Heart right ventricle (tissue), 16 donors: ENCODE results near the gene RDH14. TPM values are rescaled to one million over a fixed set of nuclear protein-coding genes. Genes with fewer than 3 reads are reported as not detected.

Experiments
- ATAC-seq, 8 donors: fragments of 200-7000 bp; cut with Tn5 transposase; one replicate each; pipeline ENCODE4 v1.9.1; 2020; ENCODE audit warnings: mild to moderate bottlenecking in 8 of 8, moderate library complexity in 8 of 8, moderate number of reproducible peaks in 1 of 8
- DNase-seq, 2 donors: peaks; one replicate each; pipeline ENCODE4 v3.0.0-alpha.2; 2020
- H3K27ac ChIP-seq, 10 donors: fragments of 200-600 bp; sonication (generic) in 2 of 10; one replicate each; pipeline versions ENCODE4 v1.5.0 to v1.8.0; 2020 to 2022; ENCODE audit warnings: mild to moderate bottlenecking in 3 of 10
- H3K27me3 ChIP-seq, 7 donors: fragments of 200-600 bp; one replicate each; pipeline ENCODE4 v1.8.0; 2021 to 2022; ENCODE audit warnings: mild to moderate bottlenecking in 2 of 7
- H3K36me3 ChIP-seq, 9 donors: fragments of 200-600 bp; sonication (generic) in 1 of 9; one replicate each; pipeline versions ENCODE4 v1.5.0 to v1.8.0; 2020 to 2022; ENCODE audit warnings: mild to moderate bottlenecking in 2 of 9
- H3K4me1 ChIP-seq, 9 donors: fragments of 200-600 bp; sonication (generic) in 1 of 9; one replicate each; pipeline versions ENCODE4 v1.5.0 to v1.8.0; 2020 to 2022; ENCODE audit warnings: mild to moderate bottlenecking in 4 of 9
- H3K4me3 ChIP-seq, 10 donors: fragments of 200-600 bp; sonication (generic) in 2 of 10; one replicate each; pipeline versions ENCODE4 v1.5.0 to v1.8.0; 2020 to 2022; ENCODE audit warnings: mild to moderate bottlenecking in 7 of 10, moderate library complexity in 2 of 10
- H3K9me3 ChIP-seq, 11 donors: fragments of 200-600 bp in 10 of 11; sonication (generic) in 2 of 11; one replicate each; pipeline versions ENCODE4 v1.5.0 to v1.8.0; 2013 to 2022; ENCODE audit warnings: mild to moderate bottlenecking in 2 of 11, control low read depth in 1 of 11, moderate library complexity in 1 of 11
- WGBS, 2 donors: extraction: QIAGEN DNeasy Blood & Tissue Kit; methylation state at CpG; one replicate each; pipeline ENCODE4 v1.1.7; 2013; ENCODE audit warnings: inconsistent platforms in 1 of 2; 5-methylcytosine and 5-hydroxymethylcytosine counted together
- intact Hi-C, 10 donors: fragments of 100-400 bp; cut with DNase I; formaldehyde crosslinking; loops; one replicate each; pipeline versions ENCODE4 v1.11.1 to v1.14.2; 2022
- polyA plus RNA-seq, 2 donors: library from polyadenylated mRNA; stranded (reverse); fragments of 200-250 nt; gene quantifications; one replicate each; pipeline ENCODE4 v1.2.3, GENCODE V29; 2013
- total RNA-seq, 10 donors: library from RNA; stranded (reverse); fragmentation: NEBNext Ultra II Directional in 3 of 10; extraction: Animal tissue kit (Norgen Biotek cat#: 25700) in 3 of 10; gene quantifications; one replicate each; pipeline versions ENCODE4 v1.2.1 to v1.2.4, GENCODE V29; 2021 to 2023
- TF ChIP-seq, protein P1 (sequence below), 9 donors: fragments of 200-600 bp; sonication (generic) in 2 of 9; IDR thresholded peaks; one replicate each; pipeline versions ENCODE4 v1.5.0 to v1.8.0; 2021 to 2022; ENCODE audit warnings: antibody characterized with exemption in 9 of 9, mild to moderate bottlenecking in 5 of 9, moderate library complexity in 1 of 9
- donor health status: Arrhythmogenic right ventricular cardiomyopathy.
- donor health status: ischemic (EF 13 %, LVEDD 7.1; RV severe dilation, severe dysfunction).
- donor health status: healthy with polysubstance abuse.
- donor health status: DM: no; HTN: yes; CAD: no.
- donor health status: DM: no; HTN: no; CAD: no.
- donor health status: ischemic (EF 25% LVEDD 6.9; RV normal size, moderate dysfunction).
- donor health status: ischemic (EF 25% LVEDD 5.7; RV mildly dilated, moderate dysfunction).
- donor health status: healthy.
- donor health status: DM: yes; HTN: yes; CAD: no.
- donor health status: Ischemic cardiomyopathy.
- donor health status: ischemic (EF 35%, LVEDD 5.7; RV mildly dilated, moderate dysfunction).
- donor health status: nonischemic (EF 11% LVEDD 7.7; RV severe dilation, severe dysfunction).
- donor health status: DM: yes; HTN: yes; CAD: no.
- donor health status: PGD.
- donor health status: ischemic (EF 29% LVEDD 5.4; RV normal size, mild dysfunction).
- donor health status: nonischemic (EF 23%, LVEDD 6.1; RV moderate dilation, normal function).

The RDH14 gene
- total and polyA plus RNA-seq, 12 donors: 25.8 to 54.8 (median 45.4) TPM

DNA sequence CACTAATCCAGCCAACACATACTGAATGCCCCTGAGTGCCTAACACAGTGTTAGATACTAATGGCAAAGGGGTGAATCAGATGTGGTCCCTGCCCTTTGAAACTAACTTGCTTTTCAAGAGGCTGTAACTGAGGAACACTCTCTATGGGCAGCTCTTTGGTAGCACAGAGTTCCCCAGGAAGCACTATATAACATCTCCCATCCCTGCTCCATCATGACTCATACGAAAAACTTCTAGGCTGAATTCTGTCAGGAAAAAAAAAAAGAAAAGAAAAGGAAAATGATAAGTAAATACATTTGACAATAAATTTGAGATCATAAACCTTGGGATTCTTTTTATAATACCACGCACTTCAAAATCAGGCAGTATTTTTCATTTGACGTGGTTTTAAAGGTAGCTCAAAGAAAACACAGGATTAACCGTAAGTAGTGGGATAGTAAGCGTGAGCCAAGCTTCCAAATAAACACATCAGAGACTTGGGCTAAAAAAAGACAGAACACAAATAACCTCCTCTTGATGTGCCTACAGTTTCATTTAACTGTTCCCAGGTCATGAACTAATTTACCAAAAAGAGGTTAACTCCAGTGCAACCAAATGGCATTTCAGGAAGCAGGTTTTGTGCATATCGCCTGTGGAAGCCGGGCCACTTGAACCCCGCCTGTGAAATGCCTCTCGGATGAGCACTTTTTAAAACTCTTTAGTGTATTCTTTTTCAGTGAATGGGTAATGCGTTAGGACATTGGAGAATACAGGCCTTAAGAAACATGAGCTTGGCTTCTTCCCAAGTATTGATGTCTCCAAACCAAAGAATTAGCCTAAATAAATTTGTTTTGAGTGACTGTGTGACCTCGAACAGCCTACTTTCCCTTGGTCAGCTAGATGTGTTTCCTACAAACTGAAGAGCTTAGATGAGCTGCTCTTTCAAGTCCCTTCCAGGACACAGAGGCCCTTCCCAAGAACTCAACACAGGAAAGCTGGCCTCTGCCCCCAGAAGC, 42.0 kb downstream of the RDH14 start:
- no peaks in the 10 kb centered on the region for H3K9me3 ChIP-seq
- H3K27ac ChIP-seq: peak overlapping the region in 6 of 10 donors; percentile 6 to 51 (median 22)
- TF ChIP-seq, protein P1, sequence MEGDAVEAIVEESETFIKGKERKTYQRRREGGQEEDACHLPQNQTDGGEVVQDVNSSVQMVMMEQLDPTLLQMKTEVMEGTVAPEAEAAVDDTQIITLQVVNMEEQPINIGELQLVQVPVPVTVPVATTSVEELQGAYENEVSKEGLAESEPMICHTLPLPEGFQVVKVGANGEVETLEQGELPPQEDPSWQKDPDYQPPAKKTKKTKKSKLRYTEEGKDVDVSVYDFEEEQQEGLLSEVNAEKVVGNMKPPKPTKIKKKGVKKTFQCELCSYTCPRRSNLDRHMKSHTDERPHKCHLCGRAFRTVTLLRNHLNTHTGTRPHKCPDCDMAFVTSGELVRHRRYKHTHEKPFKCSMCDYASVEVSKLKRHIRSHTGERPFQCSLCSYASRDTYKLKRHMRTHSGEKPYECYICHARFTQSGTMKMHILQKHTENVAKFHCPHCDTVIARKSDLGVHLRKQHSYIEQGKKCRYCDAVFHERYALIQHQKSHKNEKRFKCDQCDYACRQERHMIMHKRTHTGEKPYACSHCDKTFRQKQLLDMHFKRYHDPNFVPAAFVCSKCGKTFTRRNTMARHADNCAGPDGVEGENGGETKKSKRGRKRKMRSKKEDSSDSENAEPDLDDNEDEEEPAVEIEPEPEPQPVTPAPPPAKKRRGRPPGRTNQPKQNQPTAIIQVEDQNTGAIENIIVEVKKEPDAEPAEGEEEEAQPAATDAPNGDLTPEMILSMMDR (IDR thresholded peaks at IDR 0.05): no peak
- intact Hi-C loops: loop anchor here in 6 of 10 donors (2.0 to 10.0 kb wide), 7 partner anchors 81 to 1344 kb away; no protein-coding TSS in a partner anchor
- no peak for DNase-seq
- no peaks in the 10 kb centered on the region for H3K36me3 ChIP-seq
- no peaks in the 10 kb centered on the region for H3K27me3 ChIP-seq
- ATAC-seq: peak in 2 of 8 donors; percentile 33 to 53
- H3K4me1 ChIP-seq: peaks cover 8 to 44% (median 25%) of the 10 kb centered on the region in 9 donors
- H3K4me3 ChIP-seq: no peak overlapping the region
- WGBS, 2 donors: 46 to 53% methylated on average over 11 of the region's 11 CpGs

DNA sequence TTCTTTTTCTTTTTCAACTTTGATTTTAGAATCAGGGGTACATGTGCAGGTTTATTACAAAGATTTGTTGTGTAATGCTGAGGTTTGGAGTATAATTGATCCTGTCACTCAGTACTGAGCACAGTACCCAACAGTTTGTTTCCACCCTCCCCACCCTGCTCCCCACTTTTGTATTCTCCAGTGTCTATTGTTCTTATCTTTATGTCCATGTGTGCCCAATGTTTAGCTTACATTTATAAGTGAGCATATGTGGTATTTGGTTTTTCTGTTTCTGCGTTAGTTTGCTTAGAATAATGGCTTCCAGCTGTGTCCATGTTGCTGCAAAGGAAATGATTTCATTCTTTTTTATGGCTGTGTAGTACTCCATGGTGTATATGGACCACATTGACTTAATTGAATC, 43.1 kb downstream of the RDH14 start:
- Histone ChIP-seq H3K4me1 (peaks cover 8 to 44% (median 25%) of the 10 kb centered on the region in 9 donors), H3K36me3 (no peaks in the 10 kb centered on the region), H3K9me3 (no peaks in the 10 kb centered on the region), H3K4me3 (no peak overlapping the region), H3K27ac (no peak overlapping the region), H3K27me3 (no peaks in the 10 kb centered on the region)
- TF ChIP-seq, protein P1 (IDR thresholded peaks at IDR 0.05): no peak
- WGBS, 2 donors: 85 to 88% methylated on average over 1 of the region's 1 CpG
- DNase-seq (no peak), ATAC-seq (no peak)
- intact Hi-C loops: loop anchor here in 5 of 10 donors (5.0 to 10.0 kb wide), 5 partner anchors 80 to 1345 kb away; no protein-coding TSS in a partner anchor

DNA sequence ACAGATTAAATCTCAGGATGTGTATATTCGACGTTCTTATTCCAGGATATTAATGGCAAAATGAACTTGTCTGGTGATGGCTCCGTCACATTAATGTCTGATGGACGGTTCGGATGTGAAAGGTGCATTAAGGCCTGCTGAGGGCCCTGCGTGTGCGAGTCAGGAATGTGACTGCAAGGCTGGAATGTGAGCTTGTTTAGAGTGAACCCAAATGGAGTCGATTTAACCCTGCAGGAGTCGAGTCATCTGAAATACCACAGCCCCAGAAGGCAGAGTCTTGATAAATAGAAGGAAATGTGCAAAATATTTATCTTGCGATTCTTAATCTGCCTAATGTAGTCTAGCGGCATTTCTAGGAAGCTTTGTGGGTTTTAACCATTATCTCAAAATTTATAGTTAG, 44.3 kb downstream of the RDH14 start:
- TF ChIP-seq, protein P1 (IDR thresholded peaks at IDR 0.05): no peak
- Histone ChIP-seq H3K27me3 (no peaks in the 10 kb centered on the region), H3K4me3 (no peak overlapping the region), H3K9me3 (no peaks in the 10 kb centered on the region), H3K36me3 (no peaks in the 10 kb centered on the region), H3K4me1 (peaks cover 8 to 43% (median 23%) of the 10 kb centered on the region in 9 donors), H3K27ac (no peak overlapping the region)
- 51 to 52% methylated on average over 11 of the region's 11 CpGs for WGBS, 2 donors
- intact Hi-C loops: loop anchor here in 5 of 10 donors (5.0 to 10.0 kb wide), 5 partner anchors 79 to 1346 kb away; no protein-coding TSS in a partner anchor
- no peak for DNase-seq
- ATAC-seq: no peak
